SHP77 (cell line): Measurements from ENCODE around the gene TP53BP2.
"Not testable (repeated sequence)": the region's sequence is repeated elsewhere in the genome, so short reads cannot be mapped to it uniquely, and the experiment has no call there.

Experiments
- DNase-seq, 2 experiments: peaks; one replicate each; lab custom pipeline; 2025; lab: John Stamatoyannopoulos, UW

The TP53BP2 gene

DNA sequence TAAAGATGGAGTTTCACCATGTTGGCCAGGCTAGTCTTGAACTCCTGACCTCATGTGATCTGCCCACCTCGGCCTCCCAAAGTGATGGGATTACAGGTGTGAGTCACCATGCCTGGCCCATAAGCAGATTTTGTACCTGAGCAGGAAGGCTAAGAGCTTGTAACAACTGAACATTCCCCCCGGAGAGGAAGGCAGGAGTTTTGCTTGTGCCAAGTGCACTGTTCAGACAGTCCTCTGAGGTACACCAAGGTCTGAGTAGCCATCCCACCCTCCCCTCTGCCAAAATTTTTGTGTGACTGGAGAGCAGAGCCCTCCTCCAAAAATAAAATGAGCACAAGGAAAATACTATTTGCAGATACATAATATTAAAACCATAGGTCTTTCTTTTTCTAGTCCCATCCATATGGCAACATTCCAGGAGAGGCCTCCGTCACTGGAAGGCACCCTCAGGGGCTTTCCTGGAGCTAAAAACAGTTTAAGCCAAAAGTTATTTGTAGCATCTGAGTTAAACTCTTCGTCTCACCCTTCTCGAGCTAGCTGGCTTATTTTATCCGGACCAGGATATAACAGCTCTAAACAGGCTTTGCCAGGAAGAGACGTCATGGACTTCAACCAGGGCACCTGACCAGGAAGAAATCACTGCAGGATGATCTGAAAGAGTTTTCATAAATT lies 106.2 kb downstream of the TP53BP2 start:
- DNase-seq = no peak

DNA sequence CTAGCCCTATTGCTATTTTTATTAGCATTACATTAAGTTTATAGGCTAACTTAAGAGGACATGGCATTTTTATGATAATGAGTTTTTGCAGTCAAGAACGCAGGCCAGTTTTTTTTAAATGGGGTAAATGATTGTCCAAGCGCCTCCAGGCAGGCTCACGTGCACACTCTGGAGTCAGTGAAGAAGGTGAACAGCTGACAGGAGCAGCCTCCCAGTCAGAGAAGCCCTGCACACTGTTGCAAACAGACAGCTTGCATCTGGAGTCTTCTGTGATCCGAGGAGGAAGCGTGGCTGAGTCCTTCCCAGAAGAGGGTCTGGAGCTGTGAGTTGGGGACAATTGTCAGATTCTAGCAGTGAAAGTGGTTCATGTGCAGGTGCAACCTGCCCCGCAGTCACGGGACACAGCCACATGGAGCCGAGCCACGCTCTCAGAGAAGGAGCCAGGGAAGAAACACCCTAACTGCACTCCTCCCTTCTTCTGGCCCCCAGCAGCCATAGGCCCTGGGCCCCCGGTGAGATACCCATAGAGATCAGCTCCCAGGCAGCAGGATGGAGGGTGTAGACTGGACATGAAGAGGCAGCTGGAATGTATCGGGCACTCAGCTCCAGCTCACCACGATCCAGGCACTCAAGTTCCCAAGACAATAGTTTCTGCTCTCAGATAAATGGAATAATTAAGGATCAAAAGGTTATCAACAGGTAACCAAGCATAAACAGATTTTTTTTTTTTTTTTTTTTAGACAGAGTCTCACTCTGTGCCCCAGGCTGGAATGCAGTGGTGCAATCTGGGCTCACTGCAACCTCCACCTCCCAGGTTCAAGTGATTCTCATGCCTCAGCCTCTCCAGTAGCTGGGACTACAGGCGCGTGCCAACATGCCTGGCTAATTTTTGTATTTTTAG lies 107.0 kb downstream of the TP53BP2 start:
- no peak for DNase-seq

DNA sequence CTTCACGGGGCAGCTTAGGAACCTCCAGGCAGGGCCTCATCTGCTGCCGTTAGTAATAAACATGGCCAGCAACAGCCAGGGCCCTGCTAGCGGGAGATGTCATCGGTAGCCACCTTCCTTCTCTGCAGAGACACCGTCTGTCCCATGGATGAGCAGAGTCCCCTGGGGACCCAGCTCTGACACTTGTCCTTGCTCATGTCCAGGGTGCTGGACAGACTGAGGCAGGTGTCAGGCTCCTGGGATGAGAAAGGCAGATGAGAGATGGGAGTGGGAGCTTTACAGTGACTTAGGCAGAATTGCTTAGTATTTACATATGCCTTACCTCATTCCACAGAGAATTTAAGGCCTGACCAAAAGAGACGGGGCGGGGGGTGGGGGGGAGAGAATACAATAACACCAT lies 108.4 kb downstream of the TP53BP2 start:
- DNase-seq = no peak

DNA sequence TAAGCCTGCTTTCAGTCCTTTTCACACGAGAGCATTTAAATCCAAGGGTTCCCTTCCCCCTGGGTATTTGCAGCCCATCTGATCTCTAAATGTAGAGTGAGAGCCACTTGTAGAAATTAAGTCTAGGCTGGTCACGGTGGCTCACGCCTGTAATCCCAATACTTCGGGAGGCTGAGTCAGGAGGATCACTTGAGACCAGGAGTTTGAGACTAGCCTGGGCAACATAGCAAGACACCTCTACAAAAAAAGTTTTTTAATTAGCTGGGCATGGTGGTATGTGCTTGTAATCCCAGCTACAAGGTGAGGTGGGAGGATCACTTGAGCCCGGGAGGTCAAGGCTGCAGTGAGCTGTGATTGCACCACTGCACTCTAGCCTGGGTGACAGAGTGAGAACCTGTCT lies 109.1 kb downstream of the TP53BP2 start:
- DNase-seq = not testable (repeated sequence)

DNA sequence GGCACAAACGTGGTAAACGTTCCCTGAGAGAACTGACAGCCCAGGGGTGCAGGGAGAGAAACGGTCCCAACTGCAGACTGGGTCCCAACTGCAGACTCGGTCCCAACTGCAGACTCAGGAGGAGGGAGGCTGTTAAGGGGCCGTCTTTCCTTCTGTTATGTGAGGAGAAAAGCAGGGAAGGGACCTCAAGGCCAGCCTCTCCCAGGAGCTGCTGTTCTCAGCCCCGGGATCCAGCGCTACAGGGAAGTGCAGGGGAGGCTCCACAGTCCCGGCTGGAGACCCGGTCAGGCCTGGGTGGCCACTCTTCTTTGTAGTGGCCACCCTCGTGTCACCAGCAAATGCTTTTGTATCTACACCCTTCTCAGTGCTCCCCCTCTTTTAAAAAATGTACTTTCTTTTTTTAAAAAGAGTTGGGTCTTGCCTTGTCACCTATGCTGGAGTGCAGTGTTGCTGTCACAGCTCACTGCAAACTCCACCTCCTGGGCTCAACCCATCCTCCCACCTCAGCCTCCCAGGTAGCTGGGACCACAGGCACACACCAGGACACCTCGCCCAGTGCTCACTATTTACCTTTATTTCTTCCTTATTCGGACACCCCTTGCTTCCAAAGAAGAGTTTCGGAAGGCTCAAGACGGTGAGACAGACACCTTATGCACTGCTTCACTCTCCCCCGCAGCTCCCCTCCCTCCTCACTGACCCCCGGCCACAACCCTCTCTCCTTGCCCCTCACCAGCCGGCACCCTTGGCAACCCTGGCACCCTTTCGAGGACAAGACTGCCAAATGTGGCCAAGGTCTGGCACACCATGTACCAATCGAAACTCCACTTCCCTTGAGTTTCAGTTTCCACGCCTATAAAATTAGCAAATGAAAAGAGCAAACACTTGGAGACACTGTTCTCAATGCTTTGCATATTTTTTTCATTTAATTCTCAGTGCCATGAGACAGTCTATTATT lies 111.6 kb downstream of the TP53BP2 start:
- DNase-seq = no peak

DNA sequence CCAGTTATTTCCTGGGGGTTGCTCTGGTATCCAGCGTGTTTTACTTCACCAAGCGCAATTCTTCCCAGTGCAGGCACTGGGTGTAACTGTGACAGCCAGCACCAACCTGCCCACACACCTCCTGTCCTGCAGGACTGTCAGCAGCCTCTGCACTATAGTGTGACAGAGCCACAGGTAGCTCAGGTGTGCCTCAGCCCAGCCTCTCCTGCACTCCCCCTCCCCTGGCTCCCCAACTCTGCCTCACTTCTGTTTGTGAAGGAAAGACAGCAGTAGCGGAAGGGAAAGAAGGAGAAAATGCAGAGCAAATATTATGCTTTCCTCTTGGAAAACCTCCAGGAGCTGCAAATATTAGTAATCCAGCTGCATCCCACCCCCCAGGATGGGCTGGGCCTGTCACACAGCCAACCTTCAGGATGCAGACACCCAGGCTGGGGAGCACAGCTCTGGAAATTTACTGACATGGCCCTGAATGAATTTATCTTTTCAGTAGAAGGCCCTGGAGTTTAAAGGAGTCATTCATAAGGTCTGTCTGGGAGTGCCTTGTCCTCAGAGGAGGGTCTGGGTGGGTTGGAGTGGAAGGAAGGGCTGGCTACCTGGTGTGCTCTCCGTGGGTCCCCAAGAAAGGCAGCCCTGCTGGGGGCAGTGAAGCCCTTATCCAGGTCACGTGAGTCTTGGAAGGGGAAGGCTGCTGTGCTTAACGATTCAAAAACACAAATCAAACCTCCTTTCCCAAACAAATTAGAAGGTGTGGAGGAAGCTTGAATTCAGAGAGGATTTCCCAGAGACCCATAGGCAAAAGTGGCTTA lies 112.6 kb downstream of the TP53BP2 start:
- no peak for DNase-seq

DNA sequence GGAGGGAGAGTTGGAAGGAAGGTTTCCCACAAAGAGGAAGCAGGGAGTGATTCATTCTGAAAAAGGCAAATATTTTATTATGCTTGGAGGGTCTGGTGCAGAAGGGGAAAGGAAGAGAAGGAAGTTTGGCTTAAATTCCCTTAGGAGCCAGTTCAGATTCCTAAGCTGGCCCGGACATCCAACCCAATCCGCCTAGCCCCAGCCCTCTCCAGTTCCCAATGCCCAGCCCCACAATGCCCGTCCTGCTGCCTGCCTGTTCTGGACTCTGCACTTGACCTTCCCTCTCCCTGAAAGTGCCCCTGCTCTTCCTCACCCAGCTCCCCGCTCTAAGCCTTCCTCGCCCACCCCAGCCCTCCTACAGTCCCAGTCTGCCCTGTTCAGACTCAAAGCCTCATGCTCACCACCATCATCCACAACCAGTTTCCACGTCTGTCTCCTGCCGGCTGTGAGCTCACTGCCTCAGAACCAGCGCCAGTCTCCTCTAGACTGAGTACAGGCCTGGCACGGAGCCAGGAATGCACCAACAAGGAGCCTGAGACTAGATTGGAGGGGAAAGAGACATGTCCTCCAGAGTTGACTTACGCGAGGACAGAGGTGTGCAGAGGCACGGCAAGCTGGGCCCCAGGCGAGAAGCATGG lies 114.5 kb downstream of the TP53BP2 start:
- no peak for DNase-seq

DNA sequence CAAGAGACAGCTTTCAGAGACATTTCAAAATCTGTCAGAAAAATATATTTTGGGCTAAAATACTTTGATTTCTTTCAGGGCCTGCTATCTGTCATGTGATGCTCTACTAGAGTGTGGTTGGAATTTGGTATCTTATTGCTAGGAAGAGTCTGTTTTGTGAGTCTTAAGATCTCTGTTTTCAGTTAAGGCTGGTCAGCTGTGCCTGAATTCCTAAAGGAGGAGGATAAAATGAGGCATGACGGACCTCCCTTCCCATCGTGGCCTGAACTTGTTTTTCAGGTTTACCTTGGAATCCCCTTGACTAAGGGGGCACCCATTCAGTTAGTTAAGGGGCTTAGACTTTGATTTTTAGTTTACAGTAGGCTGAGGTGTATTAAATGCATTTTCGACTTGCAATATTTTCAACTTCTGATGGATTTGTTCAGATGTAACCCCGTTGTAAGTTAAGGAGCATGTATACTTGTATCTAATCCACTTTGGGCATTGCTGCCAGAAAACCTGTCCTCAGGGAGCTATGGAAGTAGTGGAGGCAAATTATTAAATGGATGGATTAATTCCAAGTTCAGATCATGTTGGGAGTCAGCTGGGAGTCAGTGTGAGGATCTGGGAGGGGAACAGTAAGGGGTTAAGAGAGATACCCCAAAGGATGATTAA lies 115.1 kb downstream of the TP53BP2 start:
- no peak for DNase-seq

DNA sequence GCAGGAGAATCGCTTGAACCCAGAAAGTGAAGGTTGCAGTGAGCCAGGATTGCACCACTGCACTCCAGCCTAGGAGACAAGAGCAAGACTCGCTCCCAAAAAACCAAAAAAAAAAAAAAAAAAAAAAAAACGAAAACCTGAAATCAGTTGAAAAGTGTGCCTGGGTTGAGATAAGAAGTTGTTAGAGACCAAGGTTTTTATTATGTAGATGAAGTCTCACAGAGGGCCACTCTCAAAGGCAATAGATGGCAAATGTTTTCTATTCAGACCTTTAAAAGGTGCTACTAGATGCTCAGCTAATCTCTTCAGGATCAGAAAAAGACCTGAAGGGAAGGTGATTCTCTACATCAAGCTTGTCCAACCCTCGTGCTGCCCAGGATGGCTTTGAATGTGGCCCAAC lies 115.8 kb downstream of the TP53BP2 start:
- DNase-seq = no peak
